A549 (cell line): ENCODE results near the gene STIM2.

Experiments
- CEBPB ChIP-seq, 2 experiments: fragments of >200 bp in 1 of 2; sonication (Bioruptor Twin) in 1 of 2; formaldehyde crosslinking in 1 of 2; IDR thresholded peaks; 2 replicates each; pipeline ENCODE4 v1.6.1; 2012 to 2016
- ESRRA ChIP-seq: fragments of 150-350 bp; IDR thresholded peaks from 2 replicates; pipeline ENCODE4 v1.6.1; 2014; ENCODE audit warnings: mild to moderate bottlenecking, low read length, borderline replicate concordance
- HEYL ChIP-seq: fragments of 250-450 bp; sonication (Bioruptor Pico); IDR thresholded peaks from 2 replicates; pipeline ENCODE4 v1.8.0; 2021; ENCODE audit warnings: mild to moderate bottlenecking, moderate library complexity
- POLR2AphosphoS2 ChIP-seq: conservative IDR thresholded peaks from 2 replicates; pipeline ENCODE4 v1.6.1; 2012; ENCODE audit warnings: low read length, improper control_type of control experiment, inconsistent platforms
- RAD21 ChIP-seq, 2 experiments: fragments of >200 bp in 1 of 2; sonication (Bioruptor Twin) in 1 of 2; formaldehyde crosslinking in 1 of 2; IDR thresholded peaks in 1 of 2; conservative IDR thresholded peaks in 1 of 2; 2 replicates in 1 of 2; 3 replicates in 1 of 2; pipeline ENCODE4 v1.6.1; 2012 to 2018; ENCODE audit warnings: inconsistent platforms in 1 of 2
- SMC3 ChIP-seq: fragments of >200 bp; sonication (Bioruptor Twin); formaldehyde crosslinking; IDR thresholded peaks from 3 replicates; pipeline ENCODE4 v1.6.1; 2018; ENCODE audit warnings: inconsistent platforms
- TF ChIP-seq, protein P1 (sequence below): fragments of >200 bp; sonication (Bioruptor Twin); formaldehyde crosslinking; IDR thresholded peaks from 3 replicates; pipeline ENCODE4 v1.5.1; 2016
- TF ChIP-seq, protein P2 (sequence below): fragments of 250-450 bp; sonication (Bioruptor Pico); IDR thresholded peaks from 2 replicates; pipeline ENCODE4 v1.5.0; 2021; ENCODE audit warnings: mild to moderate bottlenecking, moderate library complexity, borderline replicate concordance

DNA sequence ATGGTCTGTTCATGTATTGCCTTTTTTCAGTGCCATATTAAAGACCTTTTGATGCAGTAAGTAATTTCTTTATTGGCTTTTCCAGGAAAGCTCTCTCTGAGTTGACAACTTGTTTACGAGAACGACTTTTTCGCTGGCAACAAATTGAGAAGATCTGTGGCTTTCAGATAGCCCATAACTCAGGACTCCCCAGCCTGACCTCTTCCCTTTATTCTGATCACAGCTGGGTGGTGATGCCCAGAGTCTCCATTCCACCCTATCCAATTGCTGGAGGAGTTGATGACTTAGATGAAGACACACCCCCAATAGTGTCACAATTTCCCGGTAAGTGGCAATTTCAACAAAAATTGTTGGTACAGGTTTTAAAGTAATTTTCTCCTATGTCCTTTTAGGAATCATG lies 148.0 kb downstream of the STIM2 start:
- TF ChIP-seq, protein P1, sequence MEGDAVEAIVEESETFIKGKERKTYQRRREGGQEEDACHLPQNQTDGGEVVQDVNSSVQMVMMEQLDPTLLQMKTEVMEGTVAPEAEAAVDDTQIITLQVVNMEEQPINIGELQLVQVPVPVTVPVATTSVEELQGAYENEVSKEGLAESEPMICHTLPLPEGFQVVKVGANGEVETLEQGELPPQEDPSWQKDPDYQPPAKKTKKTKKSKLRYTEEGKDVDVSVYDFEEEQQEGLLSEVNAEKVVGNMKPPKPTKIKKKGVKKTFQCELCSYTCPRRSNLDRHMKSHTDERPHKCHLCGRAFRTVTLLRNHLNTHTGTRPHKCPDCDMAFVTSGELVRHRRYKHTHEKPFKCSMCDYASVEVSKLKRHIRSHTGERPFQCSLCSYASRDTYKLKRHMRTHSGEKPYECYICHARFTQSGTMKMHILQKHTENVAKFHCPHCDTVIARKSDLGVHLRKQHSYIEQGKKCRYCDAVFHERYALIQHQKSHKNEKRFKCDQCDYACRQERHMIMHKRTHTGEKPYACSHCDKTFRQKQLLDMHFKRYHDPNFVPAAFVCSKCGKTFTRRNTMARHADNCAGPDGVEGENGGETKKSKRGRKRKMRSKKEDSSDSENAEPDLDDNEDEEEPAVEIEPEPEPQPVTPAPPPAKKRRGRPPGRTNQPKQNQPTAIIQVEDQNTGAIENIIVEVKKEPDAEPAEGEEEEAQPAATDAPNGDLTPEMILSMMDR: no peak
- TF ChIP-seq CEBPB (IDR thresholded peaks at IDR 0.05) (no peak), POLR2AphosphoS2 (no peak), SMC3 (no peak), RAD21 (conservative IDR thresholded peaks at IDR 0.05 in 1 of 2, IDR thresholded peaks at IDR 0.05 in 1 of 2) (no peak), HEYL (CRISPR knock-in tag) (no peak), ESRRA (no peak)
- TF ChIP-seq, protein P2, sequence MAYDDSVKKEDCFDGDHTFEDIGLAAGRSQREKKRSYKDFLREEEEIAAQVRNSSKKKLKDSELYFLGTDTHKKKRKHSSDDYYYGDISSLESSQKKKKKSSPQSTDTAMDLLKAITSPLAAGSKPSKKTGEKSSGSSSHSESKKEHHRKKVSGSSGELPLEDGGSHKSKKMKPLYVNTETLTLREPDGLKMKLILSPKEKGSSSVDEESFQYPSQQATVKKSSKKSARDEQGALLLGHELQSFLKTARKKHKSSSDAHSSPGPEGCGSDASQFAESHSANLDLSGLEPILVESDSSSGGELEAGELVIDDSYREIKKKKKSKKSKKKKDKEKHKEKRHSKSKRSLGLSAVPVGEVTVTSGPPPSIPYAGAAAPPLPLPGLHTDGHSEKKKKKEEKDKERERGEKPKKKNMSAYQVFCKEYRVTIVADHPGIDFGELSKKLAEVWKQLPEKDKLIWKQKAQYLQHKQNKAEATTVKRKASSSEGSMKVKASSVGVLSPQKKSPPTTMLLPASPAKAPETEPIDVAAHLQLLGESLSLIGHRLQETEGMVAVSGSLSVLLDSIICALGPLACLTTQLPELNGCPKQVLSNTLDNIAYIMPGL (CRISPR knock-in tag): no peak
